Peyer's patch (tissue), 4 donors: ENCODE measurements around the gene NLRP1. TPM values are rescaled to one million over a fixed set of nuclear protein-coding genes. Genes with fewer than 3 reads are reported as not detected.
A peak's percentile ranks its signal among the peaks of the same experiment; 100 is the strongest.

ENCODE experiments used
- DNase-seq, 3 donors: peaks; one replicate each; pipeline ENCODE4 v3.0.0-alpha.2; 2017 to 2019
- H3K27ac ChIP-seq, 4 donors: fragments of 200-600 bp; sonication (generic); one replicate each; pipeline ENCODE4 v1.5.1; 2016 to 2019
- H3K27me3 ChIP-seq, 2 donors: fragments of 200-600 bp; sonication (generic); one replicate each; pipeline ENCODE4 v1.5.1; 2019
- H3K36me3 ChIP-seq, 3 donors: fragments of 200-600 bp; sonication (generic); one replicate each; pipeline ENCODE4 v1.5.1; 2016 to 2019
- H3K4me1 ChIP-seq, 4 donors: fragments of 200-600 bp; sonication (generic); one replicate each; pipeline ENCODE4 v1.5.1; 2016 to 2019
- H3K4me3 ChIP-seq, 4 donors: fragments of 200-600 bp; sonication (generic); 1 replicate in 3 of 4; 2 replicates in 1 of 4; pipeline ENCODE4 v1.5.1; 2016 to 2019; ENCODE audit warnings: mild to moderate bottlenecking in 1 of 4
- H3K9me3 ChIP-seq, 4 donors: fragments of 200-600 bp; sonication (generic); one replicate each; pipeline ENCODE4 v1.5.1; 2016 to 2019; ENCODE audit warnings: mild to moderate bottlenecking in 1 of 4
- POLR2A ChIP-seq, 2 donors: fragments of 450-650 bp; IDR thresholded peaks; one replicate each; pipeline ENCODE4 v1.5.1; 2017; ENCODE audit warnings: antibody characterized with exemption in 2 of 2, mild to moderate bottlenecking in 2 of 2, moderate library complexity in 2 of 2
- total RNA-seq, 4 donors: library from RNA; depleted of rRNA; stranded (reverse); fragments of >200 nt; gene quantifications; one replicate each; pipeline ENCODE4 v1.1.0, GENCODE V29; 2016
- TF ChIP-seq, protein P1 (sequence below), 6 experiments: fragments of 450-650 bp in 4 of 6; fragments of 200-600 bp in 2 of 6; sonication (generic) in 1 of 6; IDR thresholded peaks; one replicate each; pipeline ENCODE4 v1.5.1; 2017 to 2019; ENCODE audit warnings: antibody characterized with exemption in 6 of 6, mild to moderate bottlenecking in 3 of 6, moderate library complexity in 1 of 6

Gene NLRP1
- total RNA-seq, 4 donors from 2014 or later, result 8.6 to 80.0 (median 18.5) TPM

DNA sequence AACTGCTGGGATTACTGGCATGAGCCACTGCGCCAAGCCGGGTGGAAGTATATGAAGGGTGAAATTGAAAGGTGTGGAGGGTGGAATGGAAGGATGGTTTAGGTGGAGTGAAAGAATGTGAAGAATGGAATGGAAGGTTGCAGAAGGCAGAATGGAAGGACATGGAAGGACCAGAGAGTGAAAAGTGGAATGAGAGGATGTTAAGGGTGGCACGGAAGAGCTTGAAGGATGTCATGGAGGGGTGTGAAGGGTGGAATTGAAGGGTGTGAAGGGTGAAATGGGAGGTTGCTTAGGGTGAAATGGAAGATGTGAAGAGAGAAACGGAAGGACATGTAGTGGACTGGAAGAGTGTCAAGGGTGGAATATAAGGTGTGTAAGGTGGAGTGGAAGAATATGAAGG lies 81.8 kb downstream of the NLRP1 start:
- TF ChIP-seq POLR2A (IDR thresholded peaks at IDR 0.05), result no peak
- TF ChIP-seq, protein P1, sequence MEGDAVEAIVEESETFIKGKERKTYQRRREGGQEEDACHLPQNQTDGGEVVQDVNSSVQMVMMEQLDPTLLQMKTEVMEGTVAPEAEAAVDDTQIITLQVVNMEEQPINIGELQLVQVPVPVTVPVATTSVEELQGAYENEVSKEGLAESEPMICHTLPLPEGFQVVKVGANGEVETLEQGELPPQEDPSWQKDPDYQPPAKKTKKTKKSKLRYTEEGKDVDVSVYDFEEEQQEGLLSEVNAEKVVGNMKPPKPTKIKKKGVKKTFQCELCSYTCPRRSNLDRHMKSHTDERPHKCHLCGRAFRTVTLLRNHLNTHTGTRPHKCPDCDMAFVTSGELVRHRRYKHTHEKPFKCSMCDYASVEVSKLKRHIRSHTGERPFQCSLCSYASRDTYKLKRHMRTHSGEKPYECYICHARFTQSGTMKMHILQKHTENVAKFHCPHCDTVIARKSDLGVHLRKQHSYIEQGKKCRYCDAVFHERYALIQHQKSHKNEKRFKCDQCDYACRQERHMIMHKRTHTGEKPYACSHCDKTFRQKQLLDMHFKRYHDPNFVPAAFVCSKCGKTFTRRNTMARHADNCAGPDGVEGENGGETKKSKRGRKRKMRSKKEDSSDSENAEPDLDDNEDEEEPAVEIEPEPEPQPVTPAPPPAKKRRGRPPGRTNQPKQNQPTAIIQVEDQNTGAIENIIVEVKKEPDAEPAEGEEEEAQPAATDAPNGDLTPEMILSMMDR (IDR thresholded peaks at IDR 0.05), result no peak
- Histone ChIP-seq H3K27me3 (no peaks in the 10 kb centered on the region), H3K4me3 (no peak overlapping the region), H3K36me3 (no peaks in the 10 kb centered on the region), H3K4me1 (peaks cover 0 to 17% (median 4%) of the 10 kb centered on the region in 4 donors), H3K27ac (no peak overlapping the region), H3K9me3 (no peaks in the 10 kb centered on the region)
- no peak for DNase-seq

DNA sequence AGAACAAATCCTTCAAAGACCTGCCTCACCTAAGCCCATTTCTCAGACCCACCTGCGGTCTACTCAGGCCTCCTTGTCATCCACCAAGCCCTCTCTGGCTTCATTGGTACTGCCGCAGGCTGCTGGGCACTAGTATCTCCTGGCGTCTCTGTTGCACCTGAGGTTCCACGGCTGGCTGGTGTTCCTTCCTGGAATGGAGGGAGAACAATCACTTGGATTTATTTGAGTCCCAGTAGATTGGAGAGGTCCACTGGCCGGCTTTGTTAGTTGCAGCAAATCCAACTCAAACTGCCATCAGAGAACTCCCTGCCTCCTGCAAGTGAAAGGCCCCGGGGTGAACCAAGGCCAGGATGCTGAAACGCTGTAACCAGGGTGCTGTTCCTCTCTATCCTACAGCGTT lies 82.6 kb downstream of the NLRP1 start:
- DNase-seq, result no peak
- H3K36me3 ChIP-seq, result no peaks in the 10 kb centered on the region
- H3K27me3 ChIP-seq, result no peaks in the 10 kb centered on the region
- H3K9me3 ChIP-seq, result no peaks in the 10 kb centered on the region
- no peak overlapping the region for H3K4me3 ChIP-seq
- H3K27ac ChIP-seq, result no peak overlapping the region
- TF ChIP-seq, protein P1 (IDR thresholded peaks at IDR 0.05), result no peak
- no peak for TF ChIP-seq POLR2A (IDR thresholded peaks at IDR 0.05)
- peaks cover 0 to 17% (median 4%) of the 10 kb centered on the region in 4 donors for H3K4me1 ChIP-seq

DNA sequence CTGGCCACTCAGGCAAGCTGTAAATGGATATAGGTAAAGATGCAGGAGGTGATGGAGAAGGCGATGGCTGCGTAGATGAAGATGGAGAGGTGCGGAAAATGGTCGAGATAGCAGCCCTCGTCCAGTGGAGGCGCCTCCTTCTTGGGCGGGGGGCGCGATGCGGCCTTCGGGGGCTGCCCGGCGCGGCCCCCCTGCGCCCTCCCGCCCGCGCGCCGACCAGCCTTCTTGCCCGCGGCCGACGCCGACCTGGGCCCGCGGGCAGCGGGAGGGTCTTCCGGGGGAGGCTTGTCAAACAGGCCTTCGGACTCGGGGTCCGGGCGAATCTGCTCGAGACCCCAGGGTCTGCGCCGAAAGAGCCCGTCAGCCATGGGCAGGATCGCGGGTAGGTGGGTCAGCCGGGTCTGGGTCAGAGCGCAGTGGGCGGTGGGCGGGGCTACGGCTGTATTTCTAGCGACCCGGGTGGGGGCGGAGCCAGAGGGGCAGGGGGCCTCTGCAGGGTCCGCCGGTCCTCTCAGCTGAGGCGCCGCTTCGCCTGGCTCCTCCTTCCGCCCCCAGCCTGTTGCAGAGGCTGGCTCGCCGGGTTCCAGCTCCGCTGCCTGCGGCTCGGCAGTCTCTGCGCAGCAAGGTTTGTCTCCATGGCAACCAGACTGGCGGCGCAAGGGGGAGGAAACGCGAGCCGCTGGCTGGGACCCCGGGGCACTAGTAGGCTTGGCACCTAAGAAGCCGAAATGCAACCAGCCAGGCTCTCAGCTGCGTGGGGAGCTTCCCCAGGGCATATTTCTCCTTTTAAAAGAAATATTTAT lies 83.5 kb downstream of the NLRP1 start:
- Histone ChIP-seq H3K4me3 (peak overlapping the region; percentile 42 to 72 (median 56)), H3K9me3 (no peaks in the 10 kb centered on the region), H3K27me3 (no peaks in the 10 kb centered on the region), H3K27ac (peak overlapping the region; percentile 13 to 65 (median 60)), H3K4me1 (peaks cover 0 to 17% (median 4%) of the 10 kb centered on the region in 4 donors), H3K36me3 (no peaks in the 10 kb centered on the region)
- TF ChIP-seq, protein P1 (IDR thresholded peaks at IDR 0.05), result no peak
- TF ChIP-seq POLR2A (IDR thresholded peaks at IDR 0.05), result no peak
- peak; percentile 68 to 82 (median 70) for DNase-seq

DNA sequence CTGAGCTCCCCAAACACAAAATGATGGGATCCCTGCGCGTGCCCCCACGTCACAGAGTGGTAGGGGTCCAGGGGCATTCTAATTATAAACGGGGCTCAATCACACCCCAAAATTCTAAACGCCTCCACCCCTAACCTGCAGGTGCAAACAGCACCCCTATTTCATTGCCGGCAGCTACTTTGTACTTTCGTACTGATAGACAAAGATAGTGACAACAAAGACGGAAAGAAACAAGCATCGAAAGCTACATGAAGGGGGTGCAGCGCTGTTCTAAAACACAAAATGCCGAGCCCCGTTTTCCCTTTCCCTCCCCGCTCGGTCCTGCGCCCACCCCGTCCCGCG lies 84.1 kb downstream of the NLRP1 start:
- Histone ChIP-seq H3K27ac (peak overlapping the region; percentile 13 to 65 (median 60)), H3K4me3 (peak overlapping the region; percentile 42 to 72 (median 56))

DNA sequence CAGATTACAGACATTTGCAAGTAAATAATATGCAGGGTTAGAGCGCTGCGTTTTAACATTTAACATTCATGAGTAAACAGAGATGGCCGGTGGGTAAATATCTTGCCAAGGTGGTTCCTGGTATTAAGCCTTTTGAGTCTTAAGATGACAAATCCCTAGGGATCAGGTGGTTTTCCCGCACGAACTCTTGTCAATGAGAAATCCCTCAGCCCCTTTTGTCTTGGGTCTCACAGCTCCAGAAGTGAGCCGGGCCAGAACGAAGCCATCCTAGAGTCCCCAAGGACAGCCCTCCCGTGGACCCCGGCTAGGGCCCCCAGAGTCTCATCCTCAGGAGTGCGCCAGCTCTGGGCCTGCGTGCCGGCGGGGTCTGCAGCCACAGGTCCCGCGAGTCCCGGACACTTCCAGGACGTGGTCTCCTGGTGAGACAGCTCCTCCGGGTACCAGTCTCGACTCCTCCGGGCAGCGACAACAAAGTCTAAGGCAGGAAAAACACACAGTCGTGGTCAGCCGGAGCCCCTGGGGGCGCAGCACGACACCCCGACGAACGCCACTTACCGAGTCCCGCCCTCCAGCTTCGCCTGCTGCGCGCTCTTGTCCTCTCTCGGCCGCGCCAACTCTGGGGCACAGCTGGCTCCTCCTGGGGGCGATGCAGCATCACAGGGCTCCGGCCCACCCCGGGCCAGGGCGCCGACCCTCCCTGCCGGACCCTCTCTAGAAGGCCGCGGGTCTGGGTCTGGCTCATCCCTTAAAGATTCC lies 84.7 kb downstream of the NLRP1 start:
- TF ChIP-seq, protein P1 (IDR thresholded peaks at IDR 0.05), result no peak
- no peak for TF ChIP-seq POLR2A (IDR thresholded peaks at IDR 0.05)
- no peak overlapping the region for H3K27ac ChIP-seq
- H3K36me3 ChIP-seq, result no peaks in the 10 kb centered on the region
- peaks cover 0 to 17% (median 4%) of the 10 kb centered on the region in 4 donors for H3K4me1 ChIP-seq
- H3K4me3 ChIP-seq, result peak overlapping the region; percentile 42 to 72 (median 56)
- H3K27me3 ChIP-seq, result no peaks in the 10 kb centered on the region
- no peaks in the 10 kb centered on the region for H3K9me3 ChIP-seq
- no peak for DNase-seq

More for the DNA sequence above, 84.1 kb downstream of the NLRP1 start:
- H3K36me3 ChIP-seq, result no peaks in the 10 kb centered on the region
- H3K4me1 ChIP-seq, result peaks cover 0 to 17% (median 4%) of the 10 kb centered on the region in 4 donors
- H3K9me3 ChIP-seq, result no peaks in the 10 kb centered on the region
- DNase-seq, result no peak
- H3K27me3 ChIP-seq, result no peaks in the 10 kb centered on the region
- TF ChIP-seq, protein P1 (IDR thresholded peaks at IDR 0.05), result no peak
- TF ChIP-seq POLR2A (IDR thresholded peaks at IDR 0.05), result no peak
